Activated T-cell treated with anti-CD3 and anti-CD28 coated beads for 48 hours (primary cell): Measurements from ENCODE around the gene WDR11.
A peak's percentile ranks its signal among the peaks of the same experiment; 100 is the strongest.
"Not testable (repeated sequence)": the region's sequence is repeated elsewhere in the genome, so short reads cannot be mapped to it uniquely, and the experiment has no call there.

ENCODE experiments used
- DNase-seq: peaks from one replicate; pipeline ENCODE4 v3.0.0-alpha.2; 2020; ENCODE audit warnings: low read depth

WDR11 gene

GRCh38 chr10:120841522-120842189 lies 9.5 kb upstream of the WDR11 start:
- DNase-seq = no peak

GRCh38 chr10:120854388-120854787 lies 3.2 kb downstream of the WDR11 start:
- DNase-seq = no peak

- no peak for DNase-seq
Observed at GRCh38 chr10:120861178-120861855, 10.2 kb downstream of the WDR11 start.

DNA sequence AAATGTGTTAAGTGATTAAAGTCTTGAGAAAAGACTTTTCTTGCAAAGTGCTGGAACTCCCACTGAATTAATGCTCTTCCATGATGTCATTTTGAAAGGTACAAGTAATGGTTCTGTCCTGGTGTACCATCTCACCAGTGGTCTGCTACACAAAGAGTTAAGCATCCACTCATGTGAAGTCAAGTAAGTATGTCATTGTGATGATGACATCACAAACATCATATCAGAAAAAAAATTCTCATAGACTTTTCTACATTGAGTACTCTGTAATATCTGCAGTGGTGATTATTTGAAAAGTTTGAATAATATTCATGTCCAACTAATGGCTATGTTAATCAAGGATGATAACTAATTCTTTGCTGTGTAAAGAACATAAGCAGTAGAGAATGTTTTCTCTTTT lies 22.6 kb downstream of the WDR11 start:
- DNase-seq = no peak

DNA sequence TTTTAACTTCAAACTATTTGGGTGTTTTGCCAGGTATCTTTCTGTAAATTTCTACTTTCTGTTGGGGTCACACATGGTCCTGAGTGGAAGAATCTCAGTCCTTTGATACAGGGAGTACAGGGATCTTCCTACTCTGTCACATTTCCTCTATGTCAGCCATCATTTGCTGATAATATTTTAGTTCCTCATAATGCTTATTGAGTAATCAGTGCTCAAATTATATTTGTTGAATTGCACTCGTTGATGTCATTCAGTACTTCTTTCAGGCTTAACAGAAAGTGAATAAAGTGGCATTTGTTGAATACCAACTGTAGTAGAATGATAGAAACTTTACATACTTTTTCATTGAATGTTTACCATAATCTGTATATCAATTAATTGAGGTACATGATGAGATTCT lies 31.9 kb downstream of the WDR11 start:
- no peak for DNase-seq

DNA sequence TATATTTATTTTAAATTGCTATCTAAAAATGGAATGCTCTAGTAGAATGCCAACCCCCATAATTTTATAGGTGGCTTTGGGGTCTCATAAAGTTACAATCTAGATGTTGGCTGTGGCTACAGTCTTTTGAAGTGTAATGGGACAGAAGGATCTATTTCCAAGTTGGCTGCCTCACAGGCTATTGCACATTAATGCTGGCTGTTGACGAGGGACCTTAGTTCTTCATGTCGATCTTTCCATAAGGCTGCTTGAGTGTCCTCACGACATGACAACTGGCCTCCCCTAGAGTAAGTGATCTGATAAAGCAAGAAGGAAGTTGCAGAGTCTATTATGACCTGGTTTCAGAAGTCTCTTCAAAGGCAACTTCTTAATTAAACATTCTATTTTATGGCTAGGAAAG lies 36.3 kb downstream of the WDR11 start:
- DNase-seq = no peak

DNA sequence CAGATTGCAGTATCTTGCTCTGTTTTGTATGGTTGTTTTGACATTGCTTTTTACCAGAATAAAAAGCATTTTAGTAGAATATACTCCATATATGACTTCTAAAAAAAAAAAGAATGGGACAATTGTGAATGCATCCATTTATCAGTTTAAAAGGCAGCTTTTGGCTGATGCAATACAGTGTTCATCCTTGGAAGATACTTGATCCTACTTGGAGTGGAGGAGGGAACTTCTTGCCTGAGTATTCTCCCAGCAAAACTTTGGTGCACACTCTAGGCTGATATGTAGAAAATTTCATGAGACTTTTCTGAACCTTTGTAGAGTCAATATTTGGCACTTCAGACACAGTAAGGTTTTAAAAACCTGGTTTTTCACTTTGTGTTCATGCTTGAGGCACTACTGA lies 40.2 kb downstream of the WDR11 start:
- no peak for DNase-seq

- no peak for DNase-seq
Observed at GRCh38 chr10:120894556-120894955, 43.4 kb downstream of the WDR11 start.

DNA sequence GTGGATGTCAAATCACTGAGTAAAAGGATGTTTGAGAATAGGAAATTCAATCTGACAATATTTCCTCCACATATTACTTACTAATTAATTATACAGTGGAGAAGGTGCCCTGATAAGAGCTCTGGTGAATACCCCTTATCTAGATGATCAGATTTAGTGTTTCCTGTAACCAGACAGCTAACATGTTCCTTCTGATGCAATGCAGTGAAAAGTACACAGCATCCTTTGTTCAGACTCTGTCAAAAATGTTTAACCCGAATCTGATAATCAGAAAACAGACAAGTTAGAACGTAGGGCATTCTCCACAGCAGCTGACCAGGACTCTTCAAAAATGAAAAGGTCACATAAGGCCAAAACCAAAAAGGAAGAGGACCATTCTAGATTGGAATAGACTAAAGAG lies 46.2 kb downstream of the WDR11 start:
- no peak for DNase-seq

DNA sequence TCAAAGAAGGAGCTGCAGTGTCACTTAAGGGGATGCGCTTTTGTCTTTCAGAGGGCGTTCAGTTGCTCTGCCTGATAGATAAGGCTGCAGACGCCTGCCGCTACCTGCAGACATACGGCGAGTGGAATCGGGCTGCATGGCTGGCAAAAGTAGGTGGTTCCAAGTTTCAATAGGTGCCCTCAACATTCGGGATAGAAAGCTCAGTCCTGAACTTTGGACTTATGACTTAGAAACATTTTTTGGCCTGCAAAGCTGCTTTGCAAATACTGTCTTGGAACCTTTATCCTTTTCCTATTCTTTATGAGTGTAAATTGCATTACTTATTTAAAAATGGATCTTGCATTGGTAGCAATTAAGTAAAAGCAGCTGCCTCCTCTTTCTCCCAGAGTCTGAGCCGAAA lies 54.1 kb downstream of the WDR11 start:
- no peak for DNase-seq

- no peak for DNase-seq
Observed at GRCh38 chr10:120917521-120918250, 66.5 kb downstream of the WDR11 start.

DNA sequence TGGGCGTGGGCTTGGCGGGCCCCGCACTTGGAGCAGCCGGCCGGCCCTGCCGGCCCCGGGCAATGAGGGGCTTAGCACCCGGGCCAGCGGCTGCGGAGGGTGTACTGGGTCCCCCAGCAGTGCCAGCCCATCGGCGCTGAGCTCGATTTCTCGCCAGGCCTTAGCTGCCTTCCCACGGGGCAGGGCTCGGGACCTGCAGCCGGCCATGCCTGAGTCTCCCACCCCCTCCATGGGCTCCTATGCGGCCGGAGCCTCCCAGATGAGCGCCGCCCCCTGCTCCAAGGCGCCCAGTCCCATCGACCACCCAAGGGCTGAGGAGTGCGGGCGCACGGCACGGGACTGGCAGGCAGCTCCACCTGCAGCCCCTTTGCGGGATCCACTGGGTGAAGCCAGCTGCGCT lies 72.7 kb downstream of the WDR11 start:
- not testable (repeated sequence) for DNase-seq

DNA sequence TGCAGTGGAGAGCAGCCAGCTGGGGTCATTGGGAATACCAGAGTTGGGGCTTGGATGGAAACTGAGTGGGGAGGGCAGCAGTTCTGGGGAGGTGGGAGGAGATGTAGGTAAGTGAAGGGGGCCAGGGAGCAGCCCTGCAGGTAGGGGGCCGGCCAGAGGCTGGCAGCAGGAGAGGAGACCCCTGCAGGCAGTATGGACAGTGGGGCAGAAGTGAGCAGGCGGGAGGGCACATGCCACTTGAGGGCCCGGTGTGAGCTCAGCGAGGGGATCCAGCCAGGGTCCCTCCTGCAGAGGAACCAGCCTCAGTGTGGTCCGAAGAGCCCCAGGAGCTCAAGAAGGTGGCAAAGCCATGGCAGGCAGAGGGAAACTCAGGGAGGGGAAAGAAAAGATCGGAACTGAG lies 75.4 kb downstream of the WDR11 start:
- DNase-seq = no peak

- DNase-seq = no peak
Observed at GRCh38 chr10:120927352-120927751, 76.2 kb downstream of the WDR11 start.

DNA sequence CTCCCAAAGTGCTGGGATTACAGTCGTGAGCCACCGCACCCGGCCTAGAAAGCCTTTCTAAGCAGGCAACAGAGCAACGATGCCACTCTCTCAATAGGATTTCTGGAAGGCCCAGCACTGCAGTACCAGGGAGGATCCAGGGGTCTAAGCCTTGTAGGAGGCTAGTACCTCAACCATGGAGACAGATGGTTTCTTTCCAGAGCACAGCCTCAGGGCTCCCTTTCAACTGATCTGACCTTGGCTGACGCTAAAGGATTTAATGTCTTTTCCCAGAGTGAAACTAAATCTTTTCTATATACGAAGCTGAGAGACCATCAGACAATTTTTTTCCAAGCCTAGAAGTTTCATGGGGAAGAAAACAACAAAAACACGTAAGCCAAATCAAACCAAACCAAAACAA lies 78.0 kb downstream of the WDR11 start:
- DNase-seq = no peak

GRCh38 chr10:120931423-120931822 lies 80.3 kb downstream of the WDR11 start:
- DNase-seq = no peak

GRCh38 chr10:120931999-120932398 lies 80.8 kb downstream of the WDR11 start:
- DNase-seq = no peak

DNA sequence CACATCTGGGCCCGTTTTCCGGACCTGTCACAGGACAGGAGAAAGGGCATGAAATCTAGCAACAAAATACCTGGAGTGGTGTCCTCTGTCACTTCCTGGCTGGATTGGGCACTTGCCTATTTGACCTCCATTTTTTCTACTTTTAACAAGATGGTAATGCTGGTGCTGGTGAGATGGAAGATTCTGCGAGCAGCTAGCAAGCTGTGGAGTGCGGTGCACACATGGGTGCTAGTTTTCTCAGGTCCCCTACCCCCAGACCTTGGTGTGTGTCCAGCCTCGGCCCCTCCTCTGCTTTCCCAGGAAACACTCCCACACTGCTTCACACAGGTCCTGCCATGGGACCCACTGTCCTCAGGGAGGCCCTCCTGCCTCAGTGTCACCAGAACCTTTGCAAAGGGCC lies 87.7 kb downstream of the WDR11 start:
- DNase-seq = no peak

GRCh38 chr10:120940299-120940900 lies 89.2 kb downstream of the WDR11 start:
- DNase-seq = no peak

GRCh38 chr10:120941501-120941900 lies 90.3 kb downstream of the WDR11 start:
- no peak for DNase-seq

DNA sequence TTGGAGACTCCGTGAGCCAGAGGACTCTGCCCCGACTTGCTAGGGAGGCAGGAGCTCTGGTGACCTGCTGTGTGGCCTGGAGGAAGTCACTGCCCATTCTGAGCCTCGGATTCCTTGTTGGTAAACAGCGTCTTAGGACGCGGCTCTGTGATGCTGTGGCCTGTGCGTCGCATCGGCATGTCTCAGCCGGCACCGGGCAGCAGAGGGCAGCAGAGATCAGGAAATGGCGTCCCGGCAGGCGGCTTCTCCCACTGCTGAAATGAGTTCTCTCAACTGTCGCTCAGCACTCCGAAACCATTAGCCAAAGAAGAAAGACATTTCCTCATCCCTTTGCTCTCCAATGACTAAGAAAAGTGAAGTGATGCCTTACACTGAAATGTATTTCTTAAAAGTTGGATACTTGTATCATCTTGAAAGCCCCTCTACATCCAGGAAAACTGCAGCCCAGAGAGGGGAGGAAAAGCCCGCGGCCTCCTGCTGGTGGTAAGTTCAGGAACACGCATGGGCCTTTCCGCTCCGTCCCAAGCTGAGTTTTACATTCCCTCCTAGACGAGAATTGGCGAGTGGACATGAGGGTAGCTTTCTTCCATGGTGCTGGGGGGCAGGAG lies 91.7 kb downstream of the WDR11 start:
- DNase-seq = peak; percentile 74

GRCh38 chr10:120943542-120943941 lies 92.4 kb downstream of the WDR11 start:
- DNase-seq = no peak
